IPS-18c (cell line): Measurements from ENCODE around the gene KISS1R.

Experiments
- H3K4me3 ChIP-seq: 2 replicates; pipeline ENCODE4 v1.7.0; 2013; ENCODE audit warnings: low read depth, mild to moderate bottlenecking, low read length, moderate library complexity; ENCODE audit not compliant: insufficient read depth
- H3K9me3 ChIP-seq: one replicate; pipeline ENCODE4 v1.6.1; 2013; ENCODE audit warnings: mild to moderate bottlenecking, low read length, moderate library complexity; ENCODE audit not compliant: control insufficient read depth, insufficient read depth

Gene KISS1R

GRCh38 chr19:911197-912033 lies 5.7 kb upstream of the KISS1R start:
- Histone ChIP-seq H3K4me3 (peak overlapping the region; percentile 24; the same call in 1 of the 2 replicates), H3K9me3 (no peaks in the 10 kb centered on the region)

GRCh38 chr19:912181-913079 lies 4.7 kb upstream of the KISS1R start:
- H3K9me3 ChIP-seq, result no peaks in the 10 kb centered on the region
- H3K4me3 ChIP-seq, result peak overlapping the region; percentile 65

GRCh38 chr19:913080-913748 lies 3.9 kb upstream of the KISS1R start, which contains the start of gene R3HDM4:
R3HDM4 (minus strand) TSS chr19:913219; CDS start chr19:913157, 62 bp downstream.
- H3K4me3 ChIP-seq, result peak within 1 kb of the TSS; percentile 65
- H3K9me3 ChIP-seq, result no peaks in the 10 kb centered on the region

GRCh38 chr19:916645-917322 lies 349 bp upstream of the KISS1R start:
- Histone ChIP-seq H3K9me3 (no peaks in the 10 kb centered on the region), H3K4me3 (peak overlapping the region; percentile 63)

GRCh38 chr19:918152-918437 lies 962 bp downstream of the KISS1R start:
- Histone ChIP-seq H3K4me3 (peak overlapping the region; percentile 63), H3K9me3 (no peaks in the 10 kb centered on the region)

- Histone ChIP-seq H3K9me3 (no peaks in the 10 kb centered on the region), H3K4me3 (peak overlapping the region; percentile 63; the same call in 1 of the 2 replicates)
Measured at GRCh38 chr19:918481-919198, 1.5 kb downstream of the KISS1R start.

- Histone ChIP-seq H3K4me3 (peak overlapping the region; percentile 31), H3K9me3 (no peaks in the 10 kb centered on the region)
Measured at GRCh38 chr19:919199-920050, 2.3 kb downstream of the KISS1R start.

GRCh38 chr19:920051-920864 lies 3.1 kb downstream of the KISS1R start:
- Histone ChIP-seq H3K4me3 (peak overlapping the region; percentile 31), H3K9me3 (no peaks in the 10 kb centered on the region)

- Histone ChIP-seq H3K4me3 (peak overlapping the region; percentile 77), H3K9me3 (no peaks in the 10 kb centered on the region)
Measured at GRCh38 chr19:924553-925086, 7.5 kb downstream of the KISS1R start.

GRCh38 chr19:925087-925525 lies 8.0 kb downstream of the KISS1R start:
- no peaks in the 10 kb centered on the region for H3K9me3 ChIP-seq
- peak overlapping the region; percentile 77 for H3K4me3 ChIP-seq

GRCh38 chr19:925526-926322 lies 8.6 kb downstream of the KISS1R start, which contains the start of gene ARID3A:
ARID3A (plus strand) TSS chr19:926035; CDS start chr19:929529, 3,494 bp downstream.
- Histone ChIP-seq H3K9me3 (no peaks in the 10 kb centered on the region), H3K4me3 (peak within 1 kb of the TSS; percentile 77)

- peak overlapping the region; percentile 77 for H3K4me3 ChIP-seq
- no peaks in the 10 kb centered on the region for H3K9me3 ChIP-seq
Measured at GRCh38 chr19:926323-926588, 9.1 kb downstream of the KISS1R start.

- no peaks in the 10 kb centered on the region for H3K9me3 ChIP-seq
Measured at GRCh38 chr19:926589-927350, 9.6 kb downstream of the KISS1R start.

More at GRCh38 chr19:926589-927350, 9.6 kb downstream of the KISS1R start:
- peak overlapping the region; percentile 77 for H3K4me3 ChIP-seq
